ENCODE results near the gene CHD5. TPM values are rescaled to one million over a fixed set of nuclear protein-coding genes. Genes with fewer than 3 reads are reported as not detected.

The CHD5 gene
- total and polyA plus RNA-seq, 2 of the 4 experiments (the other 2 are of a cell fraction), result under 0.01 to 0.09 TPM

DNA sequence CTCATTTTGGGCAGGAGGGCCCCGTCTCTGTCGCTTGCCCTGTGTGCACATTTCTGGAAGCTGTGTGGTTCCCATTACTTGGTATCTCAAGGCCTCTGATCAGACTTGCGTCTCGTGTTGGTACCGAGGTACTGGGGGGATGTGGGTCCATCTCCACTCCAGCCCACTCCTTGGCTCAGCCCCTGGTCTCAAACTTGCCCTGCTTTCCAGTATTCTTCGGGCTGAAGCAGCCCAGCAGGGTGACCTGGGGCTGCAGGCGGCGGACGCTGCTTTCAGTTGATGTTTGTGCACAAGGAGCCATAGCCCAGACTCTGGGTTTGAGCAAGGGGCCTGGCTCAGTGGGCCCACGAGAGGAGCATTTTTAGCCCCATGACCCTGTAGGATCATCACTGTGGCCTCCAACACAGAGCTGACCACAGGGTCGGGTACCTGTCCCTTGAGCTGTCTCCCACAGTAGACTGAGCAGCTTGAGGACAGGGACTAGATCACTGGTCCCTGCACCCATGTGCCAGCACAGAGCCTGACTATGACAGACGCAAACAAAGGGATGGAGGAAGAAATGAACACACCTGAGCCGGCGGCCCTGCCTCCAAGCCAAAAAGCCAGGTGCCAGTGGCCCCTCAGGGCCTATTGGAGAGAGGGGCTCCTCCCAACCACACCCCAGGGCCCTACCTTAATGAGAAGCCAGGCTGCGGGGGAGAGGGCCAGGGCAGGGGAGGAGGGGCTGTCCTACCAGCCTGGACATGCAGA lies 46.8 kb downstream of the CHD5 start:
- H3K4me3 ChIP-seq (ENCODE audit: insufficient read depth, low read depth, low read length), result no peak overlapping the region
- no peak overlapping the region for H2BK20ac ChIP-seq (ENCODE audit: low read depth, low read length)
- no peak overlapping the region for H2BK15ac ChIP-seq (ENCODE audit: low read depth, low read length)
- DNase-seq, result no peak
- no peak overlapping the region for H4K8ac ChIP-seq (ENCODE audit: low read depth in 2 of 2, low read length in 2 of 2)
- peaks cover 5% of the 10 kb centered on the region; the same call in 1 of the 2 replicates for H3K9me3 ChIP-seq (ENCODE audit: control insufficient read depth, insufficient read depth, low read length)
- ATAC-seq (ENCODE audit: low read depth), result no peak
- BruUV-seq (replicated peaks), result no TSS peak
- no peak overlapping the region for H2AK5ac ChIP-seq (ENCODE audit: low read depth, low read length)
- no peak overlapping the region for H2BK120ac ChIP-seq (ENCODE audit: low read depth, low read length)
- no peak for TF ChIP-seq CEBPB (IDR thresholded peaks at IDR 0.05; ENCODE audit: low read depth, low read length)
- TF ChIP-seq RAD21 (IDR thresholded peaks at IDR 0.05; ENCODE audit: low read length), result no peak
- no peak for TF ChIP-seq FOS (IDR thresholded peaks at IDR 0.05; ENCODE audit: low read depth, low read length)
- TF ChIP-seq, protein P1, sequence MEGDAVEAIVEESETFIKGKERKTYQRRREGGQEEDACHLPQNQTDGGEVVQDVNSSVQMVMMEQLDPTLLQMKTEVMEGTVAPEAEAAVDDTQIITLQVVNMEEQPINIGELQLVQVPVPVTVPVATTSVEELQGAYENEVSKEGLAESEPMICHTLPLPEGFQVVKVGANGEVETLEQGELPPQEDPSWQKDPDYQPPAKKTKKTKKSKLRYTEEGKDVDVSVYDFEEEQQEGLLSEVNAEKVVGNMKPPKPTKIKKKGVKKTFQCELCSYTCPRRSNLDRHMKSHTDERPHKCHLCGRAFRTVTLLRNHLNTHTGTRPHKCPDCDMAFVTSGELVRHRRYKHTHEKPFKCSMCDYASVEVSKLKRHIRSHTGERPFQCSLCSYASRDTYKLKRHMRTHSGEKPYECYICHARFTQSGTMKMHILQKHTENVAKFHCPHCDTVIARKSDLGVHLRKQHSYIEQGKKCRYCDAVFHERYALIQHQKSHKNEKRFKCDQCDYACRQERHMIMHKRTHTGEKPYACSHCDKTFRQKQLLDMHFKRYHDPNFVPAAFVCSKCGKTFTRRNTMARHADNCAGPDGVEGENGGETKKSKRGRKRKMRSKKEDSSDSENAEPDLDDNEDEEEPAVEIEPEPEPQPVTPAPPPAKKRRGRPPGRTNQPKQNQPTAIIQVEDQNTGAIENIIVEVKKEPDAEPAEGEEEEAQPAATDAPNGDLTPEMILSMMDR (conservative IDR thresholded peaks at IDR 0.05; ENCODE audit: low read depth, low read length), result no peak
- no peak overlapping the region for H3K27ac ChIP-seq (ENCODE audit: insufficient read depth, low read length)
- POLR2A ChIA-PET (ENCODE audit: unreplicated experiment), result no interaction called here
- no peak overlapping the region for H3K9ac ChIP-seq (ENCODE audit: low read depth, low read length)
- dilution Hi-C loops (cut with HindIII; ENCODE audit: low sequenced_read_pairs, unreplicated experiment) (no loop called here), intact Hi-C loops (cut with micrococcal nuclease) (no loop called here), in situ Hi-C loops (cut with MboI; ENCODE audit: low sequenced_read_pairs) (no loop called here)
- peaks cover 6% of the 10 kb centered on the region for H3K27me3 ChIP-seq (ENCODE audit: control insufficient read depth, insufficient read depth, low read length)
- H3K18ac ChIP-seq (ENCODE audit: low read depth, low read length), result no peak overlapping the region
- H4K20me1 ChIP-seq (ENCODE audit: insufficient read depth, low read length), result no peaks in the 10 kb centered on the region
- no peak overlapping the region for H3K14ac ChIP-seq (replicated peaks; ENCODE audit: low read depth, low read length)
- CTCF ChIA-PET, result no interaction called here
- no peaks in the 10 kb centered on the region for H3K4me1 ChIP-seq (ENCODE audit: control insufficient read depth, insufficient read depth, low read length)
- H2AFZ ChIP-seq (replicated peaks; ENCODE audit: low read length, poor library complexity), result peak overlapping the region; percentile 43
- WGBS, 2 experiments (ENCODE audit: extremely low coverage in 2 of 2, insufficient read length in 1 of 2), result 54% methylated on average over 4 of the region's 15 CpGs; no CpG with 5 or more reads in 1 of the 2 experiments
- no peak overlapping the region for H4K5ac ChIP-seq (ENCODE audit: low read depth, low read length)
- no peak overlapping the region for H3K56ac ChIP-seq (ENCODE audit: extremely low read depth, insufficient read depth, low read length)
- no peak overlapping the region for H2BK5ac ChIP-seq (ENCODE audit: low read depth, low read length, poor library complexity, severe bottlenecking)
- no peak overlapping the region for H4K91ac ChIP-seq (ENCODE audit: insufficient read depth, low read depth, low read length)
- H3K9me1 ChIP-seq (ENCODE audit: insufficient read depth, low read length), result no peaks in the 10 kb centered on the region
- H3K23ac ChIP-seq (ENCODE audit: low read depth, low read length), result no peak overlapping the region
- no peaks in the 10 kb centered on the region for H3K36me3 ChIP-seq (ENCODE audit: control insufficient read depth, insufficient read depth, low read length)
- no peaks in the 10 kb centered on the region for H3K79me1 ChIP-seq (ENCODE audit: low read depth in 1 of 2, low read length in 2 of 2)
- no peak overlapping the region for H3K4me2 ChIP-seq (ENCODE audit: low read depth, low read length)
- no peak overlapping the region for H3K4ac ChIP-seq (ENCODE audit: low read depth, low read length)
- no peak overlapping the region for H2AK9ac ChIP-seq (replicated peaks; ENCODE audit: low read depth, low read length, poor library complexity)

All from IMR-90 (cell line).